Astrocyte of the cerebellum (primary cell): ENCODE measurements around the gene NFKB1.

ENCODE experiments used
- DNase-seq: peaks from one replicate; pipeline ENCODE4 v3.0.0-alpha.2; 2011; ENCODE audit warnings: low read depth
- H3K4me3 ChIP-seq: 2 replicates; pipeline ENCODE4 v1.5.1; 2011; ENCODE audit warnings: mild to moderate bottlenecking, low read depth, low read length, moderate library complexity
- in situ Hi-C: cut with HindIII; loops from 2 replicates; pipeline ENCODE4 v1.10.0; 2017; ENCODE audit warnings: low sequenced_read_pairs
- TF ChIP-seq, protein P1 (sequence below): IDR thresholded peaks from 2 replicates; pipeline ENCODE4 v1.5.1; 2012; ENCODE audit warnings: low read length, low read depth, moderate library complexity, mild to moderate bottlenecking; ENCODE audit errors: missing control alignments

The NFKB1 gene

DNA sequence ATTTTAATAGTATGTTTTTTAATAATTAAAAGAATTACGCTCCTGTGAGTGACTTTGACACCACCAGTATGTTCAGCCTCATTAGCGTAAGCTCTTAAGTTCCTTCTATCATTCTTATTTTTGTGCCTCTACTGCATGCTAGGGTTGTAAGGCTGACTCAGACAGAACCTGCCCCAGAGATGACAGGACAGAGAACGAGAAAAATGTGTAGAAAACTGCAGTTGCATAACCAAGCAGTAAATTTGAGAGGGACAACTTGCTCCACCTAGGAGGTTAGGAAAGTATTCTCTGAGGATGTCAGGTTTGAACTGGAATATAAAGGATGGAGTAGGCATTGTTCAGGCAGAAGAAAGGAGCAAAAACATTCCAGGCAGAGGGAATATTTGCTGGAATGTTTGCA is 98.7 kb downstream of the NFKB1 start:
- TF ChIP-seq, protein P1, sequence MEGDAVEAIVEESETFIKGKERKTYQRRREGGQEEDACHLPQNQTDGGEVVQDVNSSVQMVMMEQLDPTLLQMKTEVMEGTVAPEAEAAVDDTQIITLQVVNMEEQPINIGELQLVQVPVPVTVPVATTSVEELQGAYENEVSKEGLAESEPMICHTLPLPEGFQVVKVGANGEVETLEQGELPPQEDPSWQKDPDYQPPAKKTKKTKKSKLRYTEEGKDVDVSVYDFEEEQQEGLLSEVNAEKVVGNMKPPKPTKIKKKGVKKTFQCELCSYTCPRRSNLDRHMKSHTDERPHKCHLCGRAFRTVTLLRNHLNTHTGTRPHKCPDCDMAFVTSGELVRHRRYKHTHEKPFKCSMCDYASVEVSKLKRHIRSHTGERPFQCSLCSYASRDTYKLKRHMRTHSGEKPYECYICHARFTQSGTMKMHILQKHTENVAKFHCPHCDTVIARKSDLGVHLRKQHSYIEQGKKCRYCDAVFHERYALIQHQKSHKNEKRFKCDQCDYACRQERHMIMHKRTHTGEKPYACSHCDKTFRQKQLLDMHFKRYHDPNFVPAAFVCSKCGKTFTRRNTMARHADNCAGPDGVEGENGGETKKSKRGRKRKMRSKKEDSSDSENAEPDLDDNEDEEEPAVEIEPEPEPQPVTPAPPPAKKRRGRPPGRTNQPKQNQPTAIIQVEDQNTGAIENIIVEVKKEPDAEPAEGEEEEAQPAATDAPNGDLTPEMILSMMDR = no peak

DNA sequence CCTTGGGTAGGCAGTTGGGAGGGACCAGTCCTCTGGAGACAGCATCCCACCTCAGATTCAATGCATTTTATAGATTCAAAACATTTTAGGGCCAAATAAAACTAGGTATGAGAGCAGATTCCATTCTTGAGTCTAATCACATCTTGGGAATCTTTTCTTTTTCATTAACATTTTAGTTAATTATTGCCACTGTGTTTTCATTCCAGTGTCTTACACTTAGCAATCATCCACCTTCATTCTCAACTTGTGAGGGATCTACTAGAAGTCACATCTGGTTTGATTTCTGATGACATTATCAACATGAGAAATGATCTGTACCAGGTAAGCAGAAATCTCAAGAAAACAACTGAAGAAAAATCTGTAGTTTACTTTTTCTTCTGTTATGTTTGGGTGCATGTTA is 99.5 kb downstream of the NFKB1 start:
- no peak overlapping the region for H3K4me3 ChIP-seq
- DNase-seq = no peak
- in situ Hi-C loops = no loop called here
- TF ChIP-seq, protein P1 = no peak

More for the DNA sequence above, 98.7 kb downstream of the NFKB1 start:
- DNase-seq = no peak
- no peak overlapping the region for H3K4me3 ChIP-seq
- in situ Hi-C loops = no loop called here

DNA sequence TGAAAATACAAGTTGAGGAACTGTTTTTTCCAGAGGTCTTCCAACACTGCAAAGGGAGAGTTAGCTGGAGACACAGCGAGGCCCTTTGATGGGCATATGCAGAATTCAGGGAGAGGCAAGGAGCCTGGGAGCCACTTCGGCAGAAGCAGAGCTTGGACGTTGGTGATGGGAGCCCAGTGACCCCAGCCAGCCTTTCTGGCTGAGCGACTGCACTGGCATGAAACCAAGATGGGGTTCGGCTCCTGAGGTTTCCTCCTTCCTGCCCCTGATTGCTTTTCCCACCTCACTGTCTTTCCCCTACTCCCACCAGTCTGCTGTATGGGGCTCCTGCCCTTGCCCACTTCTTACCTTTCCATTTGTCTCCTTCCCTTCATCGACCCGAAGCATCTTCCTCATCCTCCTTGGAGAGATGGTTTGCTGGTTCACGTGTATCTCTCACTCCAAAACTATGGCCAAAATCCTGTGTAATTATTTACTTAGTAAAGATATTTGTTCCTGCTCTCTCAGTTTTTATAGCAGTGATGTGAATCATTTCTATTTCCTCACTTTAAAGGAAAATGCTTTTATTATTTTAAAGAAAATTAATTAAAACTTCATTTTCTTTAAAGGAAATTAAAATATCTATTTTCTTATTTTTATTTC is 100.5 kb downstream of the NFKB1 start:
- TF ChIP-seq, protein P1 = no peak
- no peak overlapping the region for H3K4me3 ChIP-seq
- in situ Hi-C loops = no loop called here
- DNase-seq = no peak

DNA sequence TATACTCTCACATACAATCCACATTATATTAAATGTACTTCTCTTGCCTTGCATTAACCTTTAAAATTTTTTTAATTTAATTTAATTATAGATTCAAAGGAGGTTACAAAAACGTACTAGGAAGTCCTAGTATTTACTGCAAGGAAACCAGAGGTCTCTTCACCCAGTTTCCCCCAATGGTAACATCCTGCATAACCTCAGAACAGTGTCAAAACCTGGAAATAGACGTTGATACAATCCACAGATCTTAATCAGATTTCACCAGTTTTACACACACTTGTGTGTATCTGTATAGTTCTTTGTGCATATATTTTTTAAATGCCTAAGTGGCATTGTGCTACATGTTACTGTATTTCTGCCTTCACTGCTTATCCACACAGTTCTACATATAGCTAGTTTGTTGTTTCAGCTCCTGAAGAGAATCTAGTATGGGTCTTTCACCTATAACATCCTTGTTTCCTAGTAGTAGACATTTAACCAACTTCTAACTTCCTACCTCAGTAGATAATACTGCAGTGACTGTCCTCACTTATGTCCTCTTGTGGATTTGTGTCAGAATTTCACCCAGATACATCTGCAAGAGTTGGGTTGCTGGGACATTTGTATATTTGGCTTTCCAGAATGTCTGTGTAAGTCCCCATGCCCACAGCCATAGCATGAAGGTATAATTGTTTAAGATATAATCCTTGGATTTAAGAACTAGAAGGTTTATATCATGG is 103.2 kb downstream of the NFKB1 start:
- in situ Hi-C loops = no loop called here

DNA sequence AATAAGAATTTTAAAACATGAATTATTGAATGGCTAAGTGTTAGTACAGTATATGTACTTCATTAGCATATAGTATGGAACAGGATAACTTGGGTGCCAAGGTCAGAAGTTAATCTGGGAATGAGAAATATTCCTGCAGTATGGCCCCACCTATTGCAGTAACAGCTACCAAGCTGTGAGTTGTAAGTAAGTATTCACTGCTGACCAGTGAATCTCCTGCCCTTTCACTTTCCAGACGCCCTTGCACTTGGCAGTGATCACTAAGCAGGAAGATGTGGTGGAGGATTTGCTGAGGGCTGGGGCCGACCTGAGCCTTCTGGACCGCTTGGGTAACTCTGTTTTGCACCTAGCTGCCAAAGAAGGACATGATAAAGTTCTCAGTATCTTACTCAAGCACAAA is 105.1 kb downstream of the NFKB1 start:
- in situ Hi-C loops = no loop called here
- TF ChIP-seq, protein P1 = no peak
- DNase-seq = no peak
- H3K4me3 ChIP-seq = no peak overlapping the region

More for the DNA sequence above, 103.2 kb downstream of the NFKB1 start:
- TF ChIP-seq, protein P1 = no peak
- no peak overlapping the region for H3K4me3 ChIP-seq
- no peak for DNase-seq

DNA sequence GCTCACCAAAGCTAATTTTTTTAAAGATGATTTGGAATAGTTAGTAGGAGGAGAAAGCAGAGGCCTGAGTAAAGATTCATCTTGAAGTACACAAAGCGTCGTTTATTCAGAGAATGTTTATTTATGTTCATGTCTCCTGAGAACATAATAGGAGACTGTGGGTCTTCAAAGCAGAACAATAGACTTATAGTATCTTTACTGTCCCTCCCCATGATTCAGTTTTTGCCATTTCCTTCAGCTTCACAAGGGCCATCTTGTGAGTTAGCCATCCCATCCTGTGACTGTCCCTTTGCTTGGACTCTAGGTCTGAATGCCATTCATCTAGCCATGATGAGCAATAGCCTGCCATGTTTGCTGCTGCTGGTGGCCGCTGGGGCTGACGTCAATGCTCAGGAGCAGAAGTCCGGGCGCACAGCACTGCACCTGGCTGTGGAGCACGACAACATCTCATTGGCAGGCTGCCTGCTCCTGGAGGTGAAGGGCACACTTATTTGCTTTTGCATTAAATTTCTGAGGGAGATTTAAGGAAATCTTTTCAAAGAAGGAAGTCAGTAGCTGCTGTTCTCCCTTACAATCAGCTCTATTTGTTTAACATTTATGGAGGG is 105.8 kb downstream of the NFKB1 start:
- in situ Hi-C loops = no loop called here
- TF ChIP-seq, protein P1 = no peak
- no peak for DNase-seq
- no peak overlapping the region for H3K4me3 ChIP-seq
